NCI-H128 (cell line): ENCODE data around the gene BYSL.

ENCODE experiments used
- DNase-seq: peaks from one replicate; lab custom pipeline; 2025; ENCODE audit not compliant: unreplicated experiment; lab: John Stamatoyannopoulos, UW

BYSL gene

DNA sequence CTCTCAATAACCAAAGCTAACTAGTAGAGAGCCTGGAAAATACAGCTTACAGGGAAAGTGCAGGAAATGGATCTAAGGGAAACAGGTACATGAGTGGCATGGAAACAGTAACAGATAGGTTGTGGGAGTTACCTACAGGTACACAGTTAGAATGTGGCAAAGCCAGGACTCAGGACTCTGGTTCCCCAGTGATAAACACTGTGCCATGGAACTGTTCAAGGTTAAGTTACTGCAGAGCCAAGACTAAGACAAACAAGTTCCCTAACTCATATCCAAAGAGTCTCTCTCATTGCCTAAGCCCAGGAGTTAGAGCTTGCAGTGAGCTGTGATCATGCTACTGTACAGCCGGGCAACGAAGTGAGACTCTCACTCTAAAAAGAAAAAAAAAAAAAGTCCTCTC is 7.0 kb upstream of the BYSL start:
- DNase-seq = no peak

- no peak for DNase-seq
These were observed 6.3 kb upstream of the BYSL start for GRCh38 chr6:41914869-41915530.

- DNase-seq = no peak
These were observed 3.8 kb upstream of the BYSL start for GRCh38 chr6:41917528-41917927.

DNA sequence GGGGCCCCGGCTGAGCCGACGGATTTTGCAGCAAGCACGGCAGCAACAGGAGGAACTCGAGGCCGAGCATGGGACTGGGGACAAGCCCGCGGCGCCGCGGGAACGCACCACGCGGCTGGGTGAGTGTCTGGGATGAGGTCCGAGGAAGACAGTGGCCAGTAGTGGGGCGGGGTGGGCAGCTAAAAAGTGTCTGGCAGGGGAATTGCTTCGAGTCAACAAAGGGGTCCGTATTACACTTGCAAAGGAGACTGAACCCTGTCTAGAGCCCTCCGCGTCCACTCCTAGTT is 356 bp downstream of the BYSL start:
- no peak for DNase-seq

DNA sequence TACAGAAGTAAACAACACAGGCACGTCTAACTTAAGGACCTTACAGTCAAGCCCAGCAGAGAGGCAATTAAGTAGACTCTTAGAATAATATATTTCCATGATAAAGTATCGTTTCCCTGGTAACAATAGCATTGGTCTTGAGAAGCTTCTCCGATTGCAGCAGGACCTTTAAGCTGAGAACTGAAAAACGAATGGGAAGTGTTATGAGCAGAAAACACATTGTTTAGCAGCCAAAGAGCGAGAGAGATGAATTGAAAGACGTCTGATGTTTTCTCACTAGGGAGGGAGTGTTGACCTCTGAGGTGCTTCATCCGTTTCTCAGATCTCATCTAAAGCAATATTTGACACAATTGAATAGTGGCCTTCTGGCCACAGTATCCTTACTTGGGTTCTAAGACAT is 855 bp downstream of the BYSL start:
- DNase-seq = no peak

- no peak for DNase-seq
These were observed 6.0 kb downstream of the BYSL start for GRCh38 chr6:41927253-41927652.

GRCh38 chr6:41929924-41930323 is 8.6 kb downstream of the BYSL start:
- no peak for DNase-seq

DNA sequence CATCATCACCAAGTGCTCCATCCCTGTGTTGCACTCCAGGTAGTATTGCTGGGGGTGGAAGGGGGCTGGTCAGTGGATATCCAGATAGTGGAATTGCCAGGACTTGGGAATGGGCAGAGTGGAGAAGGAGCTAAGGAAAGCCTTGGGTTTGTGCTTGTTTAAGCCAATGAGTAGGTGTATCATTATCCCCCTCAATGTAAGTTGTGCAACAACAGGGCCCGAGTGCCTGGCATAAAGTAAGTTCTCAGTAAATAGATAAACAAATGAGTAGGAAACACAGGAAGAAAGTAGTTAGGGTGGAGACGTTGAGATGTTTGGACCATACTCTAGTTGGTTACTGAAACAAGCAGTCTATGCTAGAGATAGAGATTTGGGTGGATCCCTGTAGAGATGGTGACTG is 10.5 kb downstream of the BYSL start:
- DNase-seq = no peak

DNA sequence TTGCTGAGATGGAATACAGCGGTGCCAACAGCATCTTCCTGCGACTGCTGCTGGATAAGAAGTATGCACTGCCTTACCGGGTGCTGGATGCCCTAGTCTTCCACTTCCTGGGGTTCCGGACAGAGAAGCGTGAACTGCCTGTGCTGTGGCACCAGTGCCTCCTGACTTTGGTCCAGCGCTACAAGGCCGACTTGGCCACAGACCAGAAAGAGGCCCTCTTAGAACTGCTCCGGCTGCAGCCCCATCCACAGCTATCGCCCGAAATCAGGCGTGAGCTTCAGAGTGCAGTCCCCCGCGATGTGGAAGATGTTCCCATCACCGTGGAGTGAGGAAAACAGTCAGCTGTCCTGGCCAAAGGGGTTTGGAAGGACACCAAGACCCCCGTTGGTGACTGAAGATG is 11.1 kb downstream of the BYSL start:
- no peak for DNase-seq

- DNase-seq = no peak
These were observed 13.2 kb downstream of the BYSL start for GRCh38 chr6:41934278-41935192.

GRCh38 chr6:41935193-41935574 is 13.9 kb downstream of the BYSL start:
- no peak for DNase-seq

- no peak for DNase-seq
These were observed 14.4 kb downstream of the BYSL start for GRCh38 chr6:41935685-41936072.

- peak; percentile 9 for DNase-seq
These were observed 15.0 kb downstream of the BYSL start for GRCh38 chr6:41936073-41936837.

GRCh38 chr6:41937472-41937860 is 16.2 kb downstream of the BYSL start:
- no peak for DNase-seq

GRCh38 chr6:41937861-41938574 is 16.7 kb downstream of the BYSL start:
- DNase-seq = no peak

- no peak for DNase-seq
These were observed 17.4 kb downstream of the BYSL start for GRCh38 chr6:41938590-41939175.

DNA sequence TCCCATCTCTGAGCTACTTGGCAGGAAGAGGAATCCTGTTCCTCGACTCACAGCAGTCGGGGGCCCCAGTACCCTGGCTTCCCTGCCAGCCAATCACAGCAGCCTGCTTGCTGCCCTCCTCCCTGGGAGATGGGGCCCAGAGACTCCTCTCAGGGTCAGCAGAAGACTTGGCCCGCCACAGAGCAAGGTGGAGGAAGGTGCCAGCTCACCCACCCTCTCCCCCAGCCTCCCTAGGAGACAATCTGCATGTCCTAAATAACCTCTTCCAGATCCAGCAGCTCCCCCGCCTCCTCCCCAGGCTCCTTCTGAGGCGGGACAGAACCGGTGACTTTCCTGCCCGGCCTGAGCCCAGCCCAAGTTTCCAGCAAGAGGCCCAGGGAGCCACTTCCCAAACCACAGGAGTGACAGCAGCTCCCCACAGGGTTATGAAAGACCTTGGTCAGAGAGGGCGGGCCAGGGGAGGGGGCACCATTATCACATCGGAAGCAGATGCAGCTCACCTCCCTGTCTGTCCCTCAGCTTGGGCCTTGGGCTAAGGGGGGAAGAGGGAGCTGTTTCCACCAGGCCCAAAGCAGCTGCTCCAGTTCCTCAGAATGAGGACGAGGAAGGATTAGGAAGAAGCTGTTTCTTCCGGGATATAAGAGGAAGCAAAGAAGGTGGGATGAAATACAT is 18.0 kb downstream of the BYSL start:
- DNase-seq = no peak

- DNase-seq = no peak
These were observed 18.8 kb downstream of the BYSL start for GRCh38 chr6:41939848-41940758.

DNA sequence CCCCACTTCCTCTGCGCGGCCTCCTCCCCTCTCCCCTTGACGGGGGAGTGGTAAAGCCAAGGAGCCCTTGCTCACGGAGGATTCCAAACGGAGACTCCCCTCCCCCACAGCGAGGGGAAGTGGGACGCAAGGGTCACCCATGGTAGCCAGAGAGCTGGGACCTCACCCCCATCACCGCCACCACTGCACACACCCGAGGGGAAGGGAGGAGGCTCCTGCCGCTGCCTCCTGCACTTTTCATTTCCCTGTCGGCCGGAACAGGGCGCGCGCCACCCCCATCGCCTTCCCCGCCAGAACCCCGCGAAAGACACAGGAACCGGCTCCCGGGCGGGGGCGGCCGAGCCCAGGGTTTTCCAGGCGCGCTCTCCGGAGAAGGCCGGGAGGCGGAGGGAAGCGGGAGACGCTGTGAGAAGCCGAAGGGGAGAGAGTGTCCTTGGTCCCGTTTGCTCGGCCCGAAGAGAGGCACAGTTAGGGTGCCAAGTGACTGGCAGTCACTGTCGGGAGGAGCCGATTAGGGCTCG is 19.5 kb downstream of the BYSL start:
- DNase-seq = no peak
